K562 (cell line): ENCODE data around the gene SLC2A6. TPM values are rescaled to one million over a fixed set of nuclear protein-coding genes. Genes with fewer than 3 reads are reported as not detected.

ENCODE experiments used
- ATAC-seq: fragments of 200-7000 bp; cut with Tn5 transposase; 3 replicates; pipeline ENCODE4 v1.9.1; 2020; ENCODE audit warnings: moderate library complexity
- BruUV-seq: library from RNA; stranded (reverse); fragments of 400-500 nt; replicated peaks from 2 replicates; lab custom pipeline; 2021; lab: Mats Ljungman, UMichigan
- CTCF ChIA-PET: fragments of 300-600 bp; formaldehyde crosslinking; extraction: SDS; loops from one replicate; lab custom pipeline; 2021; ENCODE audit warnings: low intra/inter-chr PET ratio; lab: Yijun Ruan, JAX
- POLR2A ChIA-PET: fragments of 300-600, 350-650 bp; sonication (Branson Sonifier 250); formaldehyde crosslinking; extraction: SDS; loops from one replicate; lab custom pipeline; 2021; ENCODE audit warnings: antibody characterized with exemption, inconsistent platforms; lab: Yijun Ruan, JAX
- DNase-seq, 4 experiments: peaks; one replicate each; pipeline versions ENCODE4 v3.0.0 to v3.0.0-alpha.2; 2011 to 2018; ENCODE audit warnings: low spot score in 3 of 4, mixed read lengths in 3 of 4; ENCODE audit errors: extremely low read depth in 1 of 4
- FAIRE-seq: peaks from 2 replicates; lab custom pipeline; 2011; peaks lifted over from hg19 to GRCh38; lab: Jason Lieb, UNC
- H2AFZ ChIP-seq: 2 replicates; pipeline ENCODE4 v1.6.0; 2011; ENCODE audit warnings: low read depth, low read length, control low read depth, inconsistent platforms
- H3K27ac ChIP-seq: fragments of 200-600 bp; 3 replicates; pipeline ENCODE4 v1.8.0; 2011; ENCODE audit warnings: low read depth, mild to moderate bottlenecking, control low read depth, inconsistent platforms, low read length, moderate library complexity, mixed read lengths; ENCODE audit errors: extremely low read depth
- H3K27me3 ChIP-seq, 2 experiments: fragments of 300-600 bp in 1 of 2; 2 replicates in 1 of 2; 3 replicates in 1 of 2; pipeline versions ENCODE4 v1.6.0 to v1.8.0; 2011; ENCODE audit warnings: inconsistent platforms in 2 of 2, low read length in 2 of 2, mild to moderate bottlenecking in 1 of 2, mixed read lengths in 1 of 2, moderate library complexity in 1 of 2; ENCODE audit not compliant: control insufficient read depth in 2 of 2, insufficient read depth in 2 of 2
- H3K36me3 ChIP-seq: fragments of 300-600 bp; 3 replicates; pipeline ENCODE4 v1.8.0; 2011; ENCODE audit warnings: mild to moderate bottlenecking, low read length, inconsistent platforms; ENCODE audit not compliant: control insufficient read depth, insufficient read depth
- H3K4me1 ChIP-seq, 2 experiments: fragments of 200-600 bp in 1 of 2; replicated peaks in 1 of 2; 2 replicates in 1 of 2; 3 replicates in 1 of 2; pipeline versions ENCODE4 v1.5.1 to v1.8.0; 2011; ENCODE audit warnings: inconsistent platforms in 2 of 2, low read length in 2 of 2, mild to moderate bottlenecking in 1 of 2, mixed read lengths in 1 of 2, moderate library complexity in 1 of 2; ENCODE audit not compliant: control insufficient read depth in 2 of 2, insufficient read depth in 2 of 2
- H3K4me2 ChIP-seq: 2 replicates; pipeline ENCODE4 v1.6.1; 2011; ENCODE audit warnings: low read length, control low read depth, inconsistent platforms, mixed read lengths; ENCODE audit not compliant: insufficient read depth
- H3K4me3 ChIP-seq: fragments of 200-600 bp; sonication (generic), shearing (Covaris generic); 2 replicates; pipeline ENCODE4 v1.5.1; 2016; ENCODE audit warnings: control low read depth, inconsistent platforms
- H3K79me2 ChIP-seq: fragments of 200-600 bp; 3 replicates; pipeline ENCODE4 v1.8.0; 2011; ENCODE audit warnings: low read length, inconsistent platforms; ENCODE audit not compliant: control insufficient read depth, insufficient read depth
- H3K9ac ChIP-seq, 2 experiments: 2 replicates each; pipeline versions ENCODE4 v1.6.0 to v1.6.1; 2011; ENCODE audit warnings: low read depth in 2 of 2, low read length in 2 of 2, control low read depth in 1 of 2, inconsistent platforms in 1 of 2, mild to moderate bottlenecking in 1 of 2, mixed read lengths in 1 of 2; ENCODE audit not compliant: insufficient read depth in 1 of 2
- H3K9me1 ChIP-seq: one replicate; pipeline ENCODE4 v1.6.0; 2011; ENCODE audit warnings: inconsistent platforms, mild to moderate bottlenecking, low read length, moderate library complexity; ENCODE audit not compliant: control insufficient read depth, insufficient read depth
- H3K9me3 ChIP-seq: replicated peaks from 2 replicates; pipeline ENCODE4 v1.5.1; 2011; ENCODE audit warnings: low read depth, low read length, inconsistent platforms; ENCODE audit not compliant: control insufficient read depth, insufficient read depth
- H4K20me1 ChIP-seq: replicated peaks from 2 replicates; pipeline ENCODE4 v1.6.1; 2011; ENCODE audit warnings: low read length, inconsistent platforms, mixed read lengths; ENCODE audit not compliant: control insufficient read depth, insufficient read depth
- CTCF ChIP-seq, 3 experiments: IDR thresholded peaks in 2 of 3; conservative IDR thresholded peaks in 1 of 3; 2 replicates each; pipeline ENCODE4 v1.5.1; 2011 to 2012; ENCODE audit warnings: low read length in 3 of 3, mild to moderate bottlenecking in 3 of 3, control low read depth in 2 of 3, improper control_type of control experiment in 1 of 3, inconsistent platforms in 1 of 3, low read depth in 1 of 3, mixed read lengths in 1 of 3, moderate library complexity in 1 of 3; ENCODE audit not compliant: insufficient read depth in 2 of 3
- HDAC8 ChIP-seq: fragments of 450-650 bp; IDR thresholded peaks from 2 replicates; pipeline ENCODE4 v1.6.1; 2016; ENCODE audit warnings: mild to moderate bottlenecking, missing genetic modification characterization, moderate library complexity, missing compliant biosample characterization
- WGBS: fragments of 100-300 bp; shearing (Covaris generic); methylation state at CpG from one replicate; pipeline ENCODE4 v1.1.6; 2016; ENCODE audit warnings: low coverage, mixed read lengths; ENCODE audit not compliant: insufficient coverage; ENCODE audit errors: missing lambda C conversion rate; 5-methylcytosine and 5-hydroxymethylcytosine counted together
- in situ Hi-C: fragments of 300-500 bp; cut with MboI; formaldehyde crosslinking; loops from 4 replicates; pipeline ENCODE4 v1.15.0; 2018; ENCODE audit warnings: inconsistent platforms, mixed read lengths
- intact Hi-C: fragments of 100-400 bp; cut with micrococcal nuclease; formaldehyde crosslinking; loops from 2 replicates; pipeline ENCODE4 v1.14.2; 2022
- polyA plus RNA-seq, 8 experiments: library from polyadenylated mRNA; depleted of rRNA in 4 of 8; stranded (reverse) in 5 of 8; unstranded in 3 of 8; fragments of >200 nt; fragmentation: Nextera tagmentation in 2 of 8; fragmentation: Illumina TruSeq in 1 of 8; extraction: Ambion mirVana in 2 of 8; extraction: Trizol in 1 of 8; gene quantifications; 2 replicates each; pipeline versions ENCODE4 v1.2.1 to v1.2.3, GENCODE V29; 2011 to 2014; ENCODE audit warnings: inconsistent platforms in 1 of 8, missing spikeins in 1 of 8
- total RNA-seq, 7 experiments: library from RNA; depleted of rRNA in 6 of 7; stranded (reverse); fragments of >200 nt in 6 of 7; fragmentation: Illumina TruSeq in 2 of 7; extraction: Trizol in 2 of 7; gene quantifications; 2 replicates each; pipeline versions ENCODE4 v1.2.1 to v1.2.3, GENCODE V29; 2011 to 2021; ENCODE audit warnings: low replicate concordance in 1 of 7

The SLC2A6 gene
- total and polyA plus RNA-seq, 9 of the 15 experiments (the other 6 are each of a cell fraction or from before 2014, with no cell fraction given), result 0.04 to 0.38 (median 0.09) TPM; not detected in 3

GRCh38 chr9:133461975-133462374 lies 16.9 kb downstream of the SLC2A6 start:
- Histone ChIP-seq H3K4me1 (peaks cover 5 to 39% of the 10 kb centered on the region in 2 experiments; a peak in 3 of 5 replicates), H2AFZ (no peak overlapping the region), H3K9ac (no peak overlapping the region), H3K4me2 (no peak overlapping the region), H3K27ac (no peak overlapping the region)
- intact Hi-C loops, result no loop called here
- ChIA-PET CTCF (no interaction called here), POLR2A (no interaction called here)
- ATAC-seq, result no peak
- BruUV-seq, result no TSS peak
- in situ Hi-C loops, result no loop called here
- DNase-seq, result no peak
- FAIRE-seq, result no peak
- TF ChIP-seq HDAC8 (tag), result no peak
- TF ChIP-seq CTCF (IDR thresholded peaks at IDR 0.05 in 2 of 3, conservative IDR thresholded peaks at IDR 0.05 in 1 of 3; ENCODE audit: insufficient read depth in 2 of 3, low read depth in 1 of 3, low read length in 3 of 3), result peak in 2 of 3 experiments; percentile 25 to 48; a peak in 3 of 6 replicates
- TF ChIP-seq, all 486 proteins: peak for 1
- H3K4me3 ChIP-seq, result no peak overlapping the region
- 2% methylated on average over 4 of the region's 4 CpGs for WGBS
- peaks cover 4% of the 10 kb centered on the region for H3K9me1 ChIP-seq
- no peaks in the 10 kb centered on the region for H3K79me2 ChIP-seq
- H4K20me1 ChIP-seq, result peaks cover 29% of the 10 kb centered on the region
- peaks cover 32 to 71% of the 10 kb centered on the region in 2 experiments; a peak in 4 of 5 replicates for H3K27me3 ChIP-seq
- H3K9me3 ChIP-seq, result no peaks in the 10 kb centered on the region
- H3K36me3 ChIP-seq, result no peaks in the 10 kb centered on the region
